DOHH2 (cell line): ENCODE data around the gene TBC1D16.

Experiments
- CTCF ChIP-seq: fragments of 200-600 bp; sonication (generic); IDR thresholded peaks from one replicate; pipeline ENCODE4 v1.5.1; 2014; ENCODE audit warnings: antibody characterized with exemption, mild to moderate bottlenecking, low read depth, low read length; ENCODE audit not compliant: poor library complexity, severe bottlenecking
- EZH2phosphoT487 ChIP-seq: fragments of 200-600 bp; sonication (generic); IDR thresholded peaks from 2 replicates; pipeline ENCODE4 v1.6.1; 2017; ENCODE audit warnings: borderline replicate concordance, mild to moderate bottlenecking, antibody characterized with exemption, low read length, moderate library complexity, mixed read lengths

GRCh38 chr17:79942591-79943346 is 92.9 kb downstream of the TBC1D16 start:
- TF ChIP-seq EZH2phosphoT487 (no peak), CTCF (no peak)
